ENCODE results near the gene PSORS1C2.

DNA sequence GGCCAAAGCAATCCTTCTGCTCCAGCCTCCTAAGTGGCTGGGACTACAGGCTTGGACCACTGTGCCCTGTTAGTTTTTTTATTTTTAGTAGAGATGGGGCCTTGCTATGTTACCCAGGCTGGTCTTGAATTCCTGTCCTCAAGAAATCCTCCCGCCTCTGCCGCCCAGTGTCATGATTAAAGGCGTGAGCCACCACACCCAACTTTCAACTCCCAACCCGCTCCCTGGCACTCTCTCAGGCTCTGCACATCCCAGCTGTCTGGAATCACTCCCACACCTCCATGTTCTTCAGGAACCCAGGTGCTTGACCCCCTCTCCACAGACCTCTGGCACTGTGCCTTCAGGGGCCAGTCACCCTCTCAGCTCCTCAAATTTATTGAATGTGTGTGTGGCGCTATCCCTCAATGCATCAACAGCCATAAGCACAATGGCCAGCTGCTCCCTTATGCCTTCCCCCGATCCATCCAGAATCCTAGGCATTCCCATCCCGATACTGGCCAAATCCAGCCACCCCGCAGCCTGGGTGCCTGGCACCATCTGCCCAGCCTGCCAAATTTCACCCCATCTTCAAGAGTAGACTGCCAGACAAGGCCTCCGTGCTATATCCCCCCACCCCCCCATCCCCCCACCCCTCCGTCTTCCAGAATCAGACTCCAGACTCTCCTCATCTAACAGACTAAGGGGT is 32.3 kb upstream of the PSORS1C2 start:
- TF ChIP-seq, protein P1, sequence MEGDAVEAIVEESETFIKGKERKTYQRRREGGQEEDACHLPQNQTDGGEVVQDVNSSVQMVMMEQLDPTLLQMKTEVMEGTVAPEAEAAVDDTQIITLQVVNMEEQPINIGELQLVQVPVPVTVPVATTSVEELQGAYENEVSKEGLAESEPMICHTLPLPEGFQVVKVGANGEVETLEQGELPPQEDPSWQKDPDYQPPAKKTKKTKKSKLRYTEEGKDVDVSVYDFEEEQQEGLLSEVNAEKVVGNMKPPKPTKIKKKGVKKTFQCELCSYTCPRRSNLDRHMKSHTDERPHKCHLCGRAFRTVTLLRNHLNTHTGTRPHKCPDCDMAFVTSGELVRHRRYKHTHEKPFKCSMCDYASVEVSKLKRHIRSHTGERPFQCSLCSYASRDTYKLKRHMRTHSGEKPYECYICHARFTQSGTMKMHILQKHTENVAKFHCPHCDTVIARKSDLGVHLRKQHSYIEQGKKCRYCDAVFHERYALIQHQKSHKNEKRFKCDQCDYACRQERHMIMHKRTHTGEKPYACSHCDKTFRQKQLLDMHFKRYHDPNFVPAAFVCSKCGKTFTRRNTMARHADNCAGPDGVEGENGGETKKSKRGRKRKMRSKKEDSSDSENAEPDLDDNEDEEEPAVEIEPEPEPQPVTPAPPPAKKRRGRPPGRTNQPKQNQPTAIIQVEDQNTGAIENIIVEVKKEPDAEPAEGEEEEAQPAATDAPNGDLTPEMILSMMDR (conservative IDR thresholded peaks at IDR 0.05; ENCODE audit: low read length), result no peak
- TF ChIP-seq EZH2phosphoT487 (IDR thresholded peaks at IDR 0.05; ENCODE audit: borderline replicate concordance, low read depth, low read length), result no peak

Measured in OCI-LY7 (cell line).